Stomach (tissue), 9 donors: ENCODE results near the gene GOLGA6A. TPM values are rescaled to one million over a fixed set of nuclear protein-coding genes. Genes with fewer than 3 reads are reported as not detected.
A peak's percentile ranks its signal among the peaks of the same experiment; 100 is the strongest.
"Not testable (repeated sequence)": the region's sequence is repeated elsewhere in the genome, so short reads cannot be mapped to it uniquely, and the experiment has no call there.

ENCODE experiments used
- DNase-seq, 2 donors: peaks; one replicate each; pipeline versions ENCODE4 v3.0.0 to v3.0.0-alpha.2; 2013 to 2019
- H3K27ac ChIP-seq, 5 donors: fragments of 200-600 bp in 4 of 5; sonication (generic) in 4 of 5; one replicate each; pipeline ENCODE4 v1.5.1; 2013 to 2019; ENCODE audit warnings: mild to moderate bottlenecking in 1 of 5, moderate library complexity in 1 of 5
- H3K27me3 ChIP-seq, 3 donors: fragments of 200-600 bp; sonication (generic); one replicate each; pipeline ENCODE4 v1.5.1; 2017 to 2019; ENCODE audit warnings: mixed run types in 1 of 3
- H3K36me3 ChIP-seq, 4 donors: fragments of 200-600 bp; sonication (generic); 1 replicate in 3 of 4; 2 replicates in 1 of 4; pipeline ENCODE4 v1.5.1; 2016 to 2019
- H3K4me1 ChIP-seq, 4 donors: fragments of 200-600 bp; sonication (generic); one replicate each; pipeline ENCODE4 v1.5.1; 2016 to 2019
- H3K4me3 ChIP-seq, 4 donors: fragments of 200-600 bp; sonication (generic) in 3 of 4; one replicate each; pipeline ENCODE4 v1.5.1; 2016 to 2019; ENCODE audit warnings: mild to moderate bottlenecking in 1 of 4
- H3K9me3 ChIP-seq, 4 donors: fragments of 200-600 bp; sonication (generic); one replicate each; pipeline ENCODE4 v1.5.1; 2016 to 2019
- WGBS, 5 donors: extraction: QIAGEN DNeasy Blood & Tissue Kit in 3 of 5; methylation state at CpG; one replicate each; pipeline versions ENCODE4 v1.1.5 to v1.1.7; 2013 to 2018; 5-methylcytosine and 5-hydroxymethylcytosine counted together
- intact Hi-C: fragments of 100-400 bp; cut with DNase I; formaldehyde crosslinking; loops from one replicate; pipeline ENCODE4 v1.15.1; 2023; ENCODE audit warnings: low total_unique reads
- polyA plus RNA-seq, 3 donors: library from polyadenylated mRNA; stranded (reverse); fragments of 200-250 nt; gene quantifications; one replicate each; pipeline ENCODE4 v1.2.3, GENCODE V29; 2013
- total RNA-seq, 5 donors: library from RNA; depleted of rRNA; stranded (reverse); fragments of >200 nt; gene quantifications; one replicate each; pipeline versions ENCODE4 v1.1.0 to v1.2.3, GENCODE V29; 2014 to 2016
- TF ChIP-seq, protein P1 (sequence below), 7 experiments: fragments of 450-650 bp in 4 of 7; fragments of 200-600 bp in 3 of 7; sonication (generic) in 3 of 7; IDR thresholded peaks; one replicate each; pipeline ENCODE4 v1.5.1; 2016 to 2019; ENCODE audit warnings: antibody characterized with exemption in 7 of 7, control low read depth in 2 of 7, mild to moderate bottlenecking in 1 of 7
- donor health status: healthy with polysubstance abuse.
- donor health status: Bipolar disorder and iron deficiency.
- donor health status: healthy.

Gene GOLGA6A
- total and polyA plus RNA-seq, 8 donors = 1.1 TPM; not detected in 7

DNA sequence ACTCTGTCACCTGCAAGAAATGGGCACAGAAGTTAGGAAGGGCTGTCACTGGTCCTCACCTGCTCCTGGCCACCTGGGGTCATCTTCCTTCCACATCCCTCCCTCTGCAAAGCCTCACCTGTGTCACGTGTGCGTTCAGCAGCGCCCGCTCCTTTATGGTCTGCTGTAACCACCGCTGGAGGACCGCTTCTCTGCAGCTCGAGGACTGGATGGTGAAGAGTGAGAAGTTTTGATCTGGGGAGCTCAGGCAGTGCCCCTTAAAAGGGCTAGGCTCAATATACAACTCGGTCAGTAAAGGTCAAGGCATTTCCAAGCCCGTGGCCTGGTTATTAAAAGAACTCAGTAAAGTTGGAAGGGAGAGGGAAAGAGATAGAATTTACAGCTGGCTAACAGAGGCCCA lies 6.6 kb downstream of the GOLGA6A start:
- H3K9me3 ChIP-seq, H3K36me3 ChIP-seq, H3K4me3 ChIP-seq, H3K27ac ChIP-seq, H3K4me1 ChIP-seq, DNase-seq, intact Hi-C loops, H3K27me3 ChIP-seq: not testable (repeated sequence)
- WGBS, 5 donors = 51 to 84% (median 74%) methylated on average over 3 to 9 of the region's 9 CpGs

DNA sequence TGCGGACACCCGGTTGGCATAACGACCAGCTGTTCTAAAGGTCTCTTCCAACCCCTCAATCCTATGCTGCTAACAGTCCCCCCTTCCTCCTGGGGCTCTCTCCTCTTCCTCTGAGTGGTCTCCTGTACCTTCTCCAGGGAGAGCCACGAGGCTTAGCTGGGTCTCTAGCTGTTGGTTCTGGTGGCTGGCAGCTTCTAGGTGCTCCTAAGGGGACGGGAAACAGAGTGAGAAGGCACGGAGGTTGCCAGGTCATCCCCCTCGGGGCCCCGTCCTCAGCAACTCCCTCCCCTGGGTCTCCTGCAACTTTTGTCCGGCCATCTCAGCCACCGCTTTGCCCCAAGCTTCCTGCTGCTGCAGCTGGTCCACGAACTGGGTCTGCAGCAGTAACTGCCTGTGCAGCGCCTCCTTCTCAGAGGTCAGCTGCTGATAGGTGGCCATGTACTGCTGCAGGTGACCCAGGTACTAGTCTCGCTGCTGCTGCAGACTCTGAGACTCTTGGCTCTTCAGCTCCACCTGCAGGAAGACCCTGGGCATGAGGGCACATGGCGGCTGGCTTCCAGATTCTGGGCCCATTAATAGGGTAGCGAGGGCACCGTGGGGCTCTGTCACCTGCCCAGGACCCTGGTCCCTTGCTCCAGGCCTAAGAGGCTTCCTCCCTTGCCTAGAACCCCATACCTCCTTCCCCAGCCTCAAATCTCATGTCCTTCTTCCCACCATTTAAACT lies 9.6 kb downstream of the GOLGA6A start:
- DNase-seq = peak in 1 of 2 donors; percentile 69
- TF ChIP-seq, protein P1, sequence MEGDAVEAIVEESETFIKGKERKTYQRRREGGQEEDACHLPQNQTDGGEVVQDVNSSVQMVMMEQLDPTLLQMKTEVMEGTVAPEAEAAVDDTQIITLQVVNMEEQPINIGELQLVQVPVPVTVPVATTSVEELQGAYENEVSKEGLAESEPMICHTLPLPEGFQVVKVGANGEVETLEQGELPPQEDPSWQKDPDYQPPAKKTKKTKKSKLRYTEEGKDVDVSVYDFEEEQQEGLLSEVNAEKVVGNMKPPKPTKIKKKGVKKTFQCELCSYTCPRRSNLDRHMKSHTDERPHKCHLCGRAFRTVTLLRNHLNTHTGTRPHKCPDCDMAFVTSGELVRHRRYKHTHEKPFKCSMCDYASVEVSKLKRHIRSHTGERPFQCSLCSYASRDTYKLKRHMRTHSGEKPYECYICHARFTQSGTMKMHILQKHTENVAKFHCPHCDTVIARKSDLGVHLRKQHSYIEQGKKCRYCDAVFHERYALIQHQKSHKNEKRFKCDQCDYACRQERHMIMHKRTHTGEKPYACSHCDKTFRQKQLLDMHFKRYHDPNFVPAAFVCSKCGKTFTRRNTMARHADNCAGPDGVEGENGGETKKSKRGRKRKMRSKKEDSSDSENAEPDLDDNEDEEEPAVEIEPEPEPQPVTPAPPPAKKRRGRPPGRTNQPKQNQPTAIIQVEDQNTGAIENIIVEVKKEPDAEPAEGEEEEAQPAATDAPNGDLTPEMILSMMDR (IDR thresholded peaks at IDR 0.05) = peak in 2 of 7 experiments; percentile 11 to 24
- WGBS, 5 donors = 7 to 47% (median 35%) methylated on average over 3 to 9 of the region's 16 CpGs

DNA sequence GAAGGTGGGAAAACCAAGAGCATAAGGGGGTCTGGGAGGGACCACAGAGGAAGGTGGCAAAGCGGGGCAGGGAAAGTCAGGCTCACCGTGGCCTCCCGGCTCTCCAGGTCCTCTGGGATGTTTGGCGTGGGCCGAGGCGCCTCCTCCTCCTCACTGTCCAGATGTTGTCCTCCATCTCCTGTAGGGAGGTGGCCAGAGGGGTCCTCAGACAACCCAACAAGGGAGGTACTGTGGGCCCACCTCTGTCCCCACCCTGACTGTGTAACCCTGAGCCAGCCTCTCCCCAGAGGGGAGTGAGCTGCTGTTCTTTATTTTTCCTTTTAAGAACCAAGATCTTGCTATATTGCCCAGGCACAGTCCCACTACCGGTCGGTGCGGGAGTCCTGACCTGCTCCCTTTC lies 10.2 kb downstream of the GOLGA6A start:
- 72% methylated on average over 3 of the region's 9 CpGs; no CpG with 5 or more reads in 4 of the 5 donors for WGBS, 5 donors

More for the DNA sequence above, 9.6 kb downstream of the GOLGA6A start:
- H3K9me3 ChIP-seq, H3K27me3 ChIP-seq, H3K4me3 ChIP-seq, H3K27ac ChIP-seq, H3K36me3 ChIP-seq, intact Hi-C loops, H3K4me1 ChIP-seq: not testable (repeated sequence)

DNA sequence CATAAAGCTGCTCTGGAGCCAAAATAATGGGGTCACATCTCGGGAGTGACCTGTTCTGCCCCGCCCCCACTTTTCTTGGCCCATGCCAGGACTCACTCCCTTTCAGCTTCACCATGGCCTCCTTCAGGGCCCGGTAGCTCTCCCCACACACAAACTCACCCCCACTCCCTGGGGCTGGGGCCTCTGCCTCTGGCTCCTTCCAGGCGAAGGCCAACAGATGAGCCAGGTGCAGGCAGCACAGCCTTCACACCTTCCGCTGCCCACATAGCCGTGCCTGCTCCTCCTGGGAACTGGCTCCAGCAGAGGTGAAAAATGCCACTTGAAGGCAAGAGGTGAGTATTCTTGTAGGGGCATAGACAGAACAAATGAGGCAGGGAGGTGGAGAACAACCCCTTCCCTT lies 10.7 kb downstream of the GOLGA6A start:
- H3K4me3 ChIP-seq, H3K9me3 ChIP-seq, H3K36me3 ChIP-seq, H3K27ac ChIP-seq, H3K27me3 ChIP-seq, H3K4me1 ChIP-seq, DNase-seq, intact Hi-C loops: not testable (repeated sequence)
- 79 to 92% (median 84%) methylated on average over 4 of the region's 6 CpGs for WGBS, 5 donors

More for the DNA sequence above, 10.2 kb downstream of the GOLGA6A start:
- H3K4me3 ChIP-seq, H3K4me1 ChIP-seq, H3K27me3 ChIP-seq, intact Hi-C loops, H3K36me3 ChIP-seq, H3K27ac ChIP-seq, H3K9me3 ChIP-seq, DNase-seq: not testable (repeated sequence)

DNA sequence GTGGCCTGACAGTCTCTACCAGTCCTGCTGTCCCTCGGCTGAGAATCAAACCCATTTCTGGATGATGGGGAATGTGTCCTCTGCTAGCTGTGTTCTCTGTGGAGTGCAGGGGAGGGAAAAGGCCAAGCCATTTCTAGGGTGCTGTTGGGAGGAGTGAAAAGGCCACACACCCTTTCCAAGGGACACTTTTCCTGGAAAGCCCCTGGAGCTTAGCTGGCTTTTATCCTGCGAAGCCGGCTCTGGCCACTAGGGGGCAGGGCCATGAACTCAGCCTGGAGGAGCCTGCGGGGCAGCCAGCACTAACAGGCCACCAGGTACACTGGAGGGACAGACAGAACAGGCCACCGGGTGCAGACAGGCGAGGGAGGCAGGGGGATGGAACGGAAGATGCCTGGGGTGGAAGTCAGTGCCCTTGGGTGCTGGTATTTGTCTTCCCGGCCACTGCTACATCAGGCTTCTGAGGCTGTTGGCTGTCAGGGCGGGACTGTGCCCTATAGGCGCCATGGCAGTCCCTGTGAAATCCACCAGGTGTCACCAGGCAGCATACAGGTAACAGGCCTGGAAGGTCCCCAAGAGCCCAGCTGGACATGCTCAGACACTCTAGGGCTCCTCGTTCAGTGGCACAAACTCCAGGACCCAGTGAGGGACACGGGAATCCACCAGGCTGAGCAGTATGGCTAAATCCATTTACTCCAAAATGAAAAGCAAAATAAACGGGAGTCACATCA lies 16.5 kb downstream of the GOLGA6A start:
- TF ChIP-seq, protein P1 (IDR thresholded peaks at IDR 0.05) = peak in 4 of 7 experiments; percentile 17 to 69 (median 60)
- intact Hi-C loops, H3K27ac ChIP-seq, H3K9me3 ChIP-seq, H3K27me3 ChIP-seq, H3K36me3 ChIP-seq, H3K4me3 ChIP-seq, H3K4me1 ChIP-seq: not testable (repeated sequence)
- DNase-seq = peak in 1 of 2 donors; percentile 68
- WGBS, 5 donors = 15 to 57% (median 21%) methylated on average over 1 to 7 of the region's 13 CpGs

DNA sequence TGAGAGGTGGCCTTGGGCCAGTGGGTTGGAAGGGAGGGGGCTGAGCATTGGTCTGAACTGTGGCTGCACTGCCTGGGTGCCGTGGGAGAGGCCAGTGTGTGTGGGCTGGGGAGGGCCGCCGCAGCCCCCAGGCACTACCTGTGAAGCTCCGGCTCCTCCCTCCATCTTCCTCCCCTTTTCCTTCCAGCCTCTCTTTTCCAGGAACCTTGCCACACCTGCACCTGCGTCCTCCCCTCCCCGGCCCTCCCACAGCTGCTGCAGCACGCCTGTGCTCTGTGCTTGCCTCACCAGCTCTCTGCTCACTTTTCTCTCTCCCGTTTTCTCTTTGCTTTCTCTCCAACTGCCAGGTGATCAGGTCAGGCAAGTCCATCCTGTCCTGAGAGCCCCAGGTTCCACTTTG lies 17.5 kb downstream of the GOLGA6A start:
- H3K27me3 ChIP-seq, H3K9me3 ChIP-seq, H3K4me3 ChIP-seq, H3K4me1 ChIP-seq, H3K36me3 ChIP-seq, intact Hi-C loops, DNase-seq, H3K27ac ChIP-seq: not testable (repeated sequence)
- 33 to 71% (median 54%) methylated on average over 8 of the region's 8 CpGs for WGBS, 5 donors

DNA sequence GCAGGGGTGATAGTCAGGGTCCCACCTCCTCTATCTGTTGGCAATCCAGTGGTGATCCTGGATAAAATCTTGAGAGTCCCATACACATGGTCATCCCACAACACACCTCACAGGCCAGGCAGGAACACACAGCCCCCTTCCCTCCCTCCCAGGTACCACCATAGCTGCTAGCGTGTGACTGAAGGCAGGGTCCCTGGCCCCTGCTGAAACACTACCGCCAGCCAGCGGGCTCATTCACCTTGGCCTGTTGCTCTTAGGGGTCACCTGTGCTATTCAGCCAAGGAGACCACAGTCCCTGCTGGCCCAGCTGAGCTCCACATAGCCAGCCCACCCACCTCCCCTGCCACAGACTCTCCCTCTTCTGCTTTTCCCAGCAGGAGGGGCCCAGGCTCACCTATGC lies 18.2 kb downstream of the GOLGA6A start:
- 83 to 94% (median 90%) methylated on average over 3 of the region's 3 CpGs for WGBS, 5 donors
- H3K36me3 ChIP-seq, DNase-seq, H3K27ac ChIP-seq, intact Hi-C loops, H3K4me3 ChIP-seq, H3K27me3 ChIP-seq, H3K4me1 ChIP-seq, H3K9me3 ChIP-seq: not testable (repeated sequence)

DNA sequence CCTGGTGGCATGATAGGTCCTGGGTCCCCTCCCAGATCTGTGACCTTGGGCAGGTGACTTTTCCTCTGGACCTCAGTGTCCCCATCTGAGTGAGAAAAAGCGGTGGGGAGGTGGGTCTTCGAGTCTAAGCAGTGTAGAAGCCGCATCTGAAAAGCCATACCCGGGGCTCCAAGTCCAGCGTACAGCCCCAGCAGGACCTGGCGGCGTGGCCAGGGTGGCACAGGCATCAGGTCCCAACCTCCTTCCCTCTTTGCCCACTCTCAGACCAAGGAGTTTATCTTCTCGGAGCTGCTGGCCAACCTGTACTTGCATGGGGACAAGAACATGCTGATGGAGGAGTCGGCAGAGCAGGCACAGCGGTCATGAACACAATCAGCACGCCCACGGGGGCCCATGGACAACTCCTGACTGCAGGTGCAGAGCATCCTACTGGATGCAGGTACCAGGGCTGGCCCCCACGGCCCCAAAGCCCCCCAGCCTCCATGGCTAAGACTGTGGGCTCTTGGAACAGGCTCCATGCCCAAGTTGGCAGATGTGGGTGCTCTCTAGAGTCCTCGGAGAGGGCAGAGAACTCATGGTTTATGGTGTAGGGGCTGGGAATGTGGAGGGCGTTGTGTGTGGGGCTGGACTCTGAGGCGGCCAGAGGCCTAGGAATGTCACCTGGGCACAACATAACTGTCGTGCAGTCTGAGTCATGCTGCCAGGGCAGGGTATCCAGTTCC lies 18.8 kb downstream of the GOLGA6A start:
- H3K4me3 ChIP-seq, H3K36me3 ChIP-seq, H3K27me3 ChIP-seq, H3K9me3 ChIP-seq, DNase-seq, H3K4me1 ChIP-seq, intact Hi-C loops, H3K27ac ChIP-seq: not testable (repeated sequence)
- 67 to 77% (median 71%) methylated on average over 3 to 10 of the region's 17 CpGs for WGBS, 5 donors
